Measurements from ENCODE around the gene SNRNP70. TPM values are rescaled to one million over a fixed set of nuclear protein-coding genes. Genes with fewer than 3 reads are reported as not detected.

The SNRNP70 gene
- total and polyA plus RNA-seq, 2 of the 13 experiments (the other 11 are each of a cell fraction or from before 2014, with no cell fraction given): 150 to 210 TPM

- TF ChIP-seq NFAT5 (CRISPR knock-in tag; IDR thresholded peaks at IDR 0.05) (0 out of 2 replicates have a peak, but pooled peaks have one; percentile 46), ZNF678 (CRISPR knock-in tag; IDR thresholded peaks at IDR 0.05) (no peak), ZNF800 (CRISPR knock-in tag; IDR thresholded peaks at IDR 0.05) (0 out of 2 replicates have a peak, but pooled peaks have one; percentile 57), RNF219 (CRISPR knock-in tag; IDR thresholded peaks at IDR 0.05) (peak; percentile 82; the same call in 1 of the 2 replicates), GATA4 (IDR thresholded peaks at IDR 0.05; ENCODE audit: borderline replicate concordance, low read depth) (no peak), TMF1 (CRISPR knock-in tag; IDR thresholded peaks at IDR 0.05; ENCODE audit: low read depth) (peak; percentile 66; the same call in 1 of the 2 replicates), ZBTB43 (CRISPR knock-in tag; conservative IDR thresholded peaks at IDR 0.05) (peak; percentile 56; the same call in 1 of the 2 replicates), ZNF34 (CRISPR knock-in tag; IDR thresholded peaks at IDR 0.05; ENCODE audit: borderline replicate concordance) (no peak), TFDP2 (CRISPR knock-in tag; IDR thresholded peaks at IDR 0.05) (peak; percentile 73), GMEB2 (CRISPR knock-in tag; IDR thresholded peaks at IDR 0.05; ENCODE audit: low read depth) (no peak), ZNF580 (CRISPR knock-in tag; IDR thresholded peaks at IDR 0.05; ENCODE audit: borderline replicate concordance, low read depth) (peak; percentile 26; the same call in 1 of the 2 replicates), SIN3B (IDR thresholded peaks at IDR 0.05; ENCODE audit: low read length) (no peak), CHD4 (IDR thresholded peaks at IDR 0.05; ENCODE audit: borderline replicate concordance, low read length) (no peak)
Measured at GRCh38 chr19:49085020-49085867, at the start of gene SNRNP70 (continued).
